HG03442 (cell line): ENCODE measurements around the gene PIGM.
A peak's percentile ranks its signal among the peaks of the same experiment; 100 is the strongest.

Experiments
- ATAC-seq: cut with Tn5 transposase; IDR thresholded peaks from one replicate; pipeline ENCODE4 v1.9.1; 2021; ENCODE audit warnings: mild to moderate bottlenecking, moderate library complexity; ENCODE audit not compliant: unreplicated experiment

Gene PIGM

DNA sequence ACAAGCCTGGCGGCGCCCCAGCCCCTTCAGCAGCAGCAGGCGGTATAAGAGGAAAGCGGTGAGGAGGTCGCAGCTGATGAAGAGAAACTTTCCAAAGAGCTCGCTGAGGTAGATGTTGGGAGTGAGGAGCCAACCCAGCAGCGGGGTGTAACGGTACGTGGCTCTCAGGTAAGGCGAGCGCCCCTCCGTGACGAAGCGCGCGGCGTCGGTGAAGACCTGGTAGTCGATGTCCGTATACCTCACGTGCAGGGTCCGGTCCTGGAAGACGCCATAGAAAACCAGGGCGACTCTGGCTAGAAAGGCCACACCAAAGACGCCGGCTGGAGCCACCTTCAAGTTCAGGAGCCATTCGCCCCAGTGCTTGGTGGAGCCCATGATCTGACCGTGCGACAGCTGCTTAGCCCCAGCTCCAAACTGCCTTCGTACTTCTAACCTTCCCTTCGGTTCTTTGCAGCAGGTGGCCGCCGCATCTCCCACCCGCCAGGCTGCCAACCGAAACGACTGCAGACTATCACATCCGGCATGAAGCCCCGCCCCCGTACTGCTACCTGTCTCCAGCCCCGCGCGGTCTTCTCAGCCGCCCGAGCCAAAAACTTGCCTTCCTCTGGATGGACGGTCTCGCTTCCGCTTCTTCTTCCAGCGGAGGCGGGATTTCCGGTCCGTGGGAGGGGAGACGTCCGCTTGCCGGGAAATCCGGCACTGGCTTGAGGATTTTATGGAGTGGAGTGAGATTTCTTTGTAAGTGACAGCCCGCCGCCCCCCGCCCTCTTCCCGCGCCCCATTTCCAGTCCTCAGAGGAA lies at the start of gene PIGM:
TSS of gene PIGM (minus strand) at position 626 of the 800 bp plus-strand sequence. CDS start at position 375, 251 bp downstream.
- peak; percentile 95 for ATAC-seq

DNA sequence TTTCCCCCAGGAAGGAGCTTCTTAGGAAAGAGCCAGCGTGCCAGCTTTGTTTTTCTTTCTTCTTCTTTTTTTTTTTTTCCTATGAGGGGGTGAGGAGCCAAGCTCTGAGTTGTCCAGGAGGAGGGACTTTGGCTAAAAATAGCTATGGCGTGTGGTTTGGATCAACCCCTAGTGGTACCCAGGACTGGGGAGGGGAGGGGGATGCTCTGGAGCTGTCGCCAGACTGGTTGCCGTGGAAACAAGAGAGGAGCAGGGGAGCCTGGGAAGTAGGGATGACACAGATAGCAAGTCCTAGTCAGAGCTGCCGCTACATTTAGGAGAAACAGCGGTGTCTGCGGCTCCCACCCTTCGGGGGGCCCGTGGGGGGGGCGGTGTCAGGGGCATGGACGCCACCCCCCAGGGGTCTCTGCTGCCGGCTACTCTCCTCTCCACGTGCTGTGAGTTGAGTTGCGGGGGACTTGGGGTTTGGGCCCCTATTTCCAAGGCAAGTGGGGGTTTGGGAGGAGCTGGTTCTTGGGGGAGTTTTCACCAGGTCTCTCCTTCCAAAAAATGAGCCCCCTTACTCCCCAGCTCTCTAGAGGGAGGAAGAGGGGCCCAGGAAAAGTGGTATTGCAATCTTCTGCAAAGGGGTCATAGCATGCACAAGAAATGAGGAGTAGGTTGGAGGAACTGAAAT lies 49.6 kb upstream of the PIGM start, which contains the start of gene KCNJ9:
TSS of gene KCNJ9 (plus strand) at position 278 of the 676 bp plus-strand sequence. CDS start 2,493 bp downstream, outside the sequence.
- no peak for ATAC-seq

DNA sequence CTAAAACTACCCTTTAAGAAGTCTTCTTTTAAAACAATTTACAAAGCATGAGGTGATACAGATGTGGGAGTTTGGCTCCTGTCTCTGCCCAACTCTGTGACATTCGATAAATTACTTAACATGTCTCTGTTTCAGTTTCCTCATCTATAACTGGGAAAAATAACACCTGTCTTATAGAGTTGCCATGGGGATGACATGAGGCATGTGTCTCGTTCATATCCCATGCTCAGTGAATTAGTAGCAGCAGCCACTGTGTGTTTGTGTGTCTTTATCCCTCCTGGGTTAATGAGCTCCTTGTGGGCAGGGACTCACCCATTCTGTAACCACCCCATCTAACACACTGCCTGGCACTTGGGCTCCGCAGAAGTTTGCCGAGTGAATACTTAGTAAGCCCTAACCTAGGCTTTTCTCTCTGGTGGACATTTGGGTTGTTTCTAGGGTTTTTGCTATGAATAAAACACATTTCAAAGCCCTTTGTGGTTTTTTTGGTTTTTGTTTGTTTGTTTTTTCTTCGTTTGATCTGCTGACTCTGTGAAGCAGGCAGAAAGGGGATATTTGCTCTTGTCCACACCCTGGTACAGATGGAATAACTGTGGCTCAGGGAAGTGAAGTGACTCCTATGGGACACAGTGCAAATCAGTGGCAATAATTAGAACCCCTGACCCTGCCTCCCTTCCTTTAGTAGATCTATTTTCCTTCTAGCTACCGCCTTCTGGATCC lies 48.8 kb upstream of the PIGM start:
- ATAC-seq = no peak

DNA sequence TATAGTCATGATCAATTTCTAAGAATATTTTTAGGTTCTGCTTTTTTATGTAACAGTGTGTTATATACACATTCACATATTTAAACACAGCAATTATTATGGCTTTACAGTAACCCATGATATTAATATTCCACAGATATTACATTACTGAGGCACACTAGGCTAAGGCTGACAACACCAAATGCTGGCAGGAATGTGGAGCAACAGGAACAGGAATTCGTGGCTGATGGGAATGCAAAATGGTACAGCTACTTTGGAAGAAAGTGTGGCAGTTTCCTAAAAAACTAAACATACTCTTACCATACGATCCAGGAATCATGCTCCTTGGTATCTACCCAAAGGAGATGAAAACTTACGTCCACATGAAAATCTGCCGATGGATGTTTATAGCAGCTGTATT lies 47.7 kb upstream of the PIGM start:
- no peak for ATAC-seq

DNA sequence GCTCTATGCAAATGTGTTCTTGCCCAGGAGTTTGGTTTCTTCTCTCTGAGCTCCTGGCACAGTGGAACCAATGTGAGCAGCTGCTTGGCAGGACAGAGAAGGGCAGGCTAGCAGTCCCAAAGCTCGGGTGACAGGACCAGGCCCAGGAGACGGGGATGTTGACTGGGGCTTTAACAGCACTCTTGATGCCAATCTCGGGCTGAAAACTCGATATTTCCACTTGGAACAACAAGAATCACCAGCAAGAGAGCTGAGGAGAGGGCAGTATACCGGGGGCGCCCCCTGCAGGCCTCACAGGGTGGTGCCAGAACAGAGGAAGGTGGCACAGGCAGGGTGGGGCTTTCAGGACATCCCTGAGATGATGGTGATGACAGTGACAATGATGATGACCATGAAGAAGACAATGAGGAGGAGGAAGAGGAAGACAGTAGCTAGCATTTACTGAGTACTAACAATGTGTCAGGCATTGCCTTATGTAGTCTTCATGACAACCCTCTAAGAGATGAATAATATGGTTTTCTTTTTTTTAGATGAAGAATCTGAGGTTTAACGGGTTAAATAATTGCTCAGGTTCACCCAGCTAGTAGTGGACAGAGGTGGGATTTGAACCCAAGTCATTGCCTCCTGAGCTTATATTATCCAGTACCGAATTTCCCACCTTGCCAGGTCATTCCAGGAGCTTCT lies 46.9 kb upstream of the PIGM start:
- ATAC-seq = peak; percentile 66

DNA sequence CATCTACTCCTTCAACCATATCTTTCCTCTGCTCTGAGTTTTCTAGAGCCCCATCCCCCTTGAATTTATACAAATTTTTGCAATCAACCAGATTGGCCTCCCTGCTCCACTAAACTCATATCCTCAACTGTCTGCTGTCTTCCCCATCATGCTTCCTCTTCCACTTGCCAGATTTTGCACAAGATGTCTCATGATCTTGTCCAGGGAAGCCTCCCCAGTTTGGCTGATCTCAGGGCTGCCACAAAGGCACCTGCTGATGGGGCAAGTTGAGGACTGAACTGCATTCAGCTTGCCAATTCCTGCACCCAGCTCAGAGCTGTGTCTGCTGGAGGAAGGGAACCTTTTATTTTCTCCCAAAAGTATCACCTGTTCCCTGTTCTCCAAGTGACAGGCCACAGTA lies 45.7 kb upstream of the PIGM start:
- ATAC-seq = no peak

DNA sequence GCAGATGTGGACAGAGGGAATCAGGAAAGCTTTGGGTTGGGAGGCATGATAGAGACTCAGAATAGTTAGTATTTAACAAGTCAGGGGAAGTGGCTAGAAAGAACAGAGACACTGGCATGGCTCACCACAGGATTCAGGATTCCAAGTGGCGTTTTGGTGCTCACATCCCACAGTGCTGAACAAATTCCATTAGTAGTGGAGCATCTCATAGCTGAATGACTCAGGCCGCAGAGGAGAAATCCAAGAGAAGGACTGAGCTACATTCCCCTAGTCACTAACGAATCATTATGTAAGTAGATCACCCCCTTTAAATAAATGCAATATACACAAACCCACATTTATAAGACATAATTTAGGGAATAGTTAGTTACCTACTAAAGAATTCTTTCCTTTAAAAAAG lies 44.5 kb upstream of the PIGM start:
- no peak for ATAC-seq

DNA sequence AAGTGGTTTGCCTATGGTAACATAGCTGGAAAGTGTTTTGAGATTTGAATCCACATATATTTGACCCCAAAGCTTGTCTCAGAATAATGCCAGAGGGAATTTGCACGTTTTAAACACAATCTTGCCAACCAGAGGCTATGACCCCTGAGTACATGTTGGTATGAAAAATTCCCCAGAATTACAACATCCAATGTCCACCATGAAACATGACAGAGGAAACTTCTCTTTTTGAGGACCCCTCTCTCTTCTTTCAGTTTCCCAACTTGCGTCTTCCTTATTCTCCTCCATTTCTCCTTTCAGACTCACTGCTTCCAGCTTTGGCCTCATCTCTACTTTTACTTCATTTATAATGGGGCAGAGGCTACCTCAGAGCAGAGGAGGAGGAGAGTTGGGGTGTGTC lies 44.0 kb upstream of the PIGM start:
- ATAC-seq = no peak

DNA sequence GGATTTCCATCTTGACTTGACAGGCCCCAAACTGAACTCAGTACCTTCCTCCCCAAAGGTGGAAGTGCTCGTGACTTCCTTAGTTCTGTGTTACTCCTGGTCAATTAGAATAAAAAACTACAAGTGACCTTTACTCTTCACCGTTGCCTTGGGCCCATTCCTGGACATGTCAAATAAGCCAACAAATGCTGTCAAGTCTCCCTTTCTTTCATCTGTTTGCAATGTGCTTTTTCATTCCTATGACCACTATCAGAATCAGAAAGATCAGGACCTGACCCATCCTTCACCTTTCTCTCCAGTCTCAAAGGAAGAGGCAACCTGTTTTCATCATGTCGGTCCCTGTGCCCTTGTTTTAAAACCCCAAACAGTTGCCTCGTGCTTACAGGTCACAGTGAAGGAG lies 43.1 kb upstream of the PIGM start:
- ATAC-seq = no peak

DNA sequence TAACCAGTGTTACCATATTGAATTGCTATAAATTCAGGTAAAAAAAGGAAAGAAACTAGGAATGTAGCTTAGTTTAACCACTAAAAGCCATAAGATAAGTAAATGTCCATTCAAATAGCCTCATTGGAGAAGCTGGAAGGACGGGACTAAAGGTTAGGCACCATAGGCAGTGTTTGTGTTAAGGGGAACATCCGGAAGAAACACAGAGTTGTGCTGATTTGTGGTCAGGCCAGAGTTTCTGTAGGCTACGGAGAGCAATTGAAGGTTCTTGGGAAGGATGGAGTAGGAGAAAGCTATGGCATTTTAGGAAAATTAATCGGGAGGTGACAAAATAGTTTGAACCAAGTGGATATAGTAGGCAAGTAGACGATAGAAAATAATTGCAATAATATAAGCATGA lies 39.5 kb upstream of the PIGM start:
- no peak for ATAC-seq

DNA sequence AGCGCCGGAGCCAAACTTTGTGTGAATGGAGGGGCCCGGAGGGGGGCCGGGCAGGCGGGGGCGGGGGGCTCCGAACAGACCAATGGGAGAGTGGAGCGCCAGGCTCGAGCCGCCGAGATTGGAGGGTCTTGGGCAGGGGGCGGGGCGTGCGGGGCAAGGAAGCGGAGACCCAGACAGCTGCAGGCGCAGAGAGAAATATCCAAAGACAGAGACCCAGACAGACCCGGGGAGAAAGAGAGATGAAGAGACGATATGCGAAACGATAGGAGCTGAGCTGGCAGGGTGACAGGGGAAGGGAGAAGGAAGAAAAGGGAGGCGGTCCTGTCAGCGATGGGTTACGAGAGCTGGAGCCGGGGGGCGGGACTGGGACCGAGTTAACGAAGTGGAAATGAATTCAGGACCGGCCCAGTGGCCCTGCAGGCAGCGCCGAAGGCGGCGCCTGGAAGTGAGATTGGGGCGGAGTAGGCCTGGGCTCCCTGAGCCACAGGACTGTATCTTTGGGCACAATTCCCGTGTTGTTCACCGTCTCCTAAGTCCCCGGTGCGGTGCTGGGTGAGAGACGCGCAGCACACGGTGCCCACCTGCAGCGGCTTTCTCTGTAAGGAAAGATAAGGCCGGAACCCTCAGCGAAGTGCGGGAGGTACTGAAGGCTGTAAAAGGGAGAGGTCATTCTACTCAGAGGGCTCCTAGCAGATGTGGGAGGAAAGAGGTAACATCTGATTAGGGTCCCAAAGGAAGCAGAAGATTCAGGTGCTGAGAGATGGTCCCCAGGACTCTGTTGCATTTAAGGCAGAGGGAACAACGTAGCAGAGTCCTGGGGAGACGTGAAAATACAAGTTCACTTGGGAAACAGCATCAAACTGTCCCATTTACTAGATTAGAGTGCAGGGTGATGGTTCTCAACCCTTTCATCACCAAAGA lies 38.7 kb upstream of the PIGM start:
- no peak for ATAC-seq

DNA sequence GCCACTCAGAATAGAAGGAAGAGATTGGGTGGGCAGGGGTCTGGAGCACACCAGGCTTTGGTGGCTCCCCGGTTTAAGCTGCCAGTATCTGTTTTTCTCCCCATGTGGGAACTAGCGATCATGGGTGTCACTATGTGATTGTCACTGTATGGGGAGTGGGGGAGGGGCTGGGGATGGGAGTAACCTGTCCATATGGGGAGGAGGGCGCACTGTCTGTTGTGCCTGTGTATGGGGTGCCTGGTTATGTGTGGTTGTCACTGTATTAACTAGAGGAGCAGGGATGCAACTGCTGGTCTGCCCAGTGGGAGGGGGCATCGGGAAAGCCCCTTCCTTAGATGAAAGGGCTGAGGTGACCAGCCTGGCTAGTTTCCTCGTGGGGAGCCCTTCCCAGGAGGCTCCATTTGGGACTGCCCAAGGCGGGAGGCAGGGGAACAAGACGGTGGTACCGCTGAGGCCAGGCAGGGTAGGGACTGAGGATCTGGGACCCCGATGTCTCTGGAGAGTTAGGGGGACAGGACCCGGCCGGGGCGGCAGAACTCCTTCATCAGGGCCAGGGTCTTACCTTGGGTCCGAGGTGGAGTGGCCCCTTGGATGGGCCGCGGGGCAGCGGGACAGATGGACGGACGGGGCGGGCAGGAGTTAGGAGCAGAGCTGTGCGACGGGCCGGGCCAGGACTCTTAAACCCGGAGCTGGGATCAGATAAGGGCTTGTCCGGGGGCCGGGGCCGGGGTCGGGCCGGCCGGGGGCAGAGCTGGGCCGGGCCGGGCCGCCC lies 37.9 kb upstream of the PIGM start, which contains the start of gene KCNJ10:
TSS of gene KCNJ10 (minus strand) at position 701 of the 772 bp plus-strand sequence. CDS start 27,628 bp downstream, outside the sequence.
- no peak for ATAC-seq

DNA sequence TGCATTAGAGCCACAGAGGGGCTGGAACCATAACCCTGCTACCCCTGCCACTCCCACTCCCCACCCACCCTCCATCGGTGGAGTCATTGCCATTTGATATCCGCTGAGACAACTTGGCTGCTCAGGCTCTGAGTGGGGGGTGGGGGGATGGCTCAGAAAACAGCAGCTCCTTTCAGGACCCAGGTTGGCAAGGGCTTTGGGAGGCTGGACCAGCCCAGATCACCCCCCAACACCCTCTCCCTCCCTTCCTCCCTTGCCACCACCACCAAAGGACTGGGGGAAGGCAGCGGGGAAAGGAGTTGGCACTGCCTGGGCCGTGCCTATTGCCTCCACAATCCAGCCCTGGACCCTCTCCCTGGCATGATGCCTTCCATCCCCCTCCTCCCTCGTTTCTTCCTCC lies 36.4 kb upstream of the PIGM start:
- no peak for ATAC-seq

DNA sequence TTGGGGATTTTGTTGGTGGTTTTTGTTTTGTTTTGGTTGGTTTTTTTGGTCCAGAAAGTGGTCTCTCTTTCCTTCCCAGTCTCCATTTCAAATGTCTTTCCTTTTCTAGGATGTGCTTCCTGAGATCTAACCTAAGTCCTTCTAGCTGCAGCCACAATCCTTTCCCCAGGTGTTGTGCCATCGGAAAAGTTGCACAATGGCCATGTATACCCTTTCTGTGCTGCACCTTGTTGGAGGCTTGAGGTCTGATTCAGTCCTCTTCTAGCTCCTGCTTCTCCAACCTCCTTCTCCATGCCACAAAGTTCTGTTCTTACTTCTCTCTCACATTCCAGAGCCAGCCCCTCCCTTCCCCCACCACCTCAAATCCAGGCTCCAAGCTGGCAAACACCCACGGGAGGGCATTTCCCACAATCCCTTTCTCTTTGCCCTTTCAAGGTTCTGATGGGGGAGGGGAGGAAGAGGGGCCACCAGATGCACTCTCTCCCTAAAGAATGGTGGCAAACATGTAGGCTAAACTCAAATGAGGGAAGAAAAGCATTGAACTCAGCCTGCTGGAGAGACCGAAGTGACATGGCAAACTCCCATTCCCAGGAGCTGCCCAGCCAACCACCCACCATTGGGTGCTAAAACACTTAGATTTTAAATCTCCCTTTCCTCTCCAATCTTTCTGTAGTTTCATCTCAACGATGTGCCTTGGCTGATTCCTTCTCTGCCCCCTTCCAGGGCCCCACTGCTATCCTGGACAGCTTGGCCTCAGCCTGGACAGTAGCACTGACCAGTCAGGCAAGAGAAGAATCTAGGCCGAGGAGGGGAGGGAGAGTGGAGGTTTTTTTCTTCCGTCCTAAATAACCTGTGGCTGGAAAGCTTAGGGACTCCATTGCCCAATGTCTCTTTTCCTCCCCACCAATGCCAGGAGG lies 35.3 kb upstream of the PIGM start:
- no peak for ATAC-seq

DNA sequence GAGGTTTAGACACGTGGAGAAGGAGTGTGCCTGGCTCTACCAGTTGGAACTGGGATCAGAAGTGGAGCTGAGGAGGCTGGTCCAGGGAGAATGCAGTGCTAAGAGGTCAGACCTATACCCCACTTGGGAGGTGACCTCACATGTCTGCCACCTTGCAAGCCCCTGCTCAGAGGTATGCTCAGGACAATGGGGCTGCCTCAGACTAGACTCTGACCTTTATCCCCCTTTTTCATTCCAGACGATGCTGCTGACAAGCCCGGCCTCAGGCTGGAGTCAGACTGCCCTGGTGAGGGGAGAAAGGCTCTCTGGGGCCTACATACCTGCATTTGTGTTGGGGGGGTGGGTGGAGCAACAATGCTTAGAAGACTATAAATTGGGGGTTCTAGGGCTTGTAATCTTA lies 33.0 kb upstream of the PIGM start:
- ATAC-seq = no peak

DNA sequence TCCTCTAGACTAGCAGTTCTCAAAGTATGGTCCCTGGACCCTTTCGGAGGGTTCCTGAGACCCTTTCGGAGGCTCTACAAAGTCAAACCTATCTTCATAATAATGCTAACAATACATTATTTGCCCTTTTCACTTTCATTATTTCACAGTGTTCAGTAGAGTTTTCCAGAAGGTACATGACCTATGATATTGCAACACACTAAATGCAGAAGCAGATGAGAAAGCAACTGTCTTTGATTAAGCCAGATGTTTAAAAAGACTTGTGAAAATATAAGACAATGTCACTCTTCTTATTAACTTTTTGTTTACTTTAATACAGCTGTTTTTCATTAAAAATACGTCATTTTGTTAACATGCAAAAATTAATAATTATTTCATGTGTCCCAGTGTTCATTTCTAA lies 32.4 kb upstream of the PIGM start:
- no peak for ATAC-seq

DNA sequence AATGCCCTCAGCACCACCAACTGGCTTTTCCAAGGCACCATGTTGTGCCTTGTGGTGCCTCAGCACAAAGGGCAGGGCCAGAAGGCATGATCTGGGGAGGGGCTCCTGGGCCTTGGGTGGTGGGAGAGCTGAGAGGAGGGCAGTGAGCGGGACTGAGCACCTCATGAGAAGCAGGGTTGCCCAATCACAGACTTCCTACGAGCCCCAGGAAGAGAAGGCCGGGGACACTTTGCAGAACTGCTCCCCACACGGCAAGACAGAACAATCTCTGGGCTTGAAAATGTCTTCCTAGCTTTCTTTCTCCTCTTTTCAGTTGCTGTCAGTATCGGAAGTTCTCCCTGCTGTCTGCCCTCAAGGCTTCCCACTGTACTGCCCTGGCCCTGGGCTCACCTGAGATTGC lies 31.4 kb upstream of the PIGM start:
- ATAC-seq = no peak

DNA sequence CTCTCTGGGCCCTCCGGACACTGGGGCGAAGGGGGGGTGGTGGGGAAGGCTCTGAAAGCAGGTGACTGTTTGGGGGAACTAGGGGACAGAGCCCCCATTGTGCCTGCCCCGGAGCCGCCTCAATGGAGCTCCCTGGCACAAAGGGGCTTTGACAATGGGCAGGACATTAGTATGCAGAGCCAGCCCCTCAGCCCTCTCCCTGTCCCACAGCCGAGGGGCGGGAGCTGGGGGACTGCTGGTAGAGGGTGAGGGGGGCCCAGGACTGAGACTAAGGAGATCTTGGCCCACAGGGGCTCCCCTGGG lies 30.4 kb upstream of the PIGM start:
- ATAC-seq = no peak
